ENCODE data around the gene LMF1. TPM values are rescaled to one million over a fixed set of nuclear protein-coding genes. Genes with fewer than 3 reads are reported as not detected.

The LMF1 gene
- total and polyA plus RNA-seq, 9 of the 15 experiments (the other 6 are each of a cell fraction or from before 2014, with no cell fraction given), result 0.11 to 1.6 (median 0.55) TPM; not detected in 1

GRCh38 chr16:942436-943060 is 28.2 kb downstream of the LMF1 start:
- Histone ChIP-seq H4K20me1 (replicated peaks; ENCODE audit: control insufficient read depth, insufficient read depth, low read length) (peaks cover 4% of the 10 kb centered on the region), H3K9ac (ENCODE audit: insufficient read depth in 1 of 2, low read depth in 2 of 2, low read length in 2 of 2) (no peak overlapping the region), H3K4me2 (ENCODE audit: insufficient read depth, low read length) (no peak overlapping the region), H3K9me1 (ENCODE audit: control insufficient read depth, insufficient read depth, low read length) (no peaks in the 10 kb centered on the region), H3K27me3 (ENCODE audit: control insufficient read depth in 2 of 2, insufficient read depth in 2 of 2, low read length in 2 of 2) (peaks cover 53 to 61% of the 10 kb centered on the region in 2 experiments), H3K9me3 (replicated peaks; ENCODE audit: control insufficient read depth, insufficient read depth, low read depth, low read length) (no peaks in the 10 kb centered on the region), H3K36me3 (ENCODE audit: control insufficient read depth, insufficient read depth, low read length) (no peaks in the 10 kb centered on the region), H3K4me1 (replicated peaks in 1 of 2; ENCODE audit: control insufficient read depth in 2 of 2, insufficient read depth in 2 of 2, low read length in 2 of 2) (peaks cover 0 to 10% of the 10 kb centered on the region in 2 experiments; a peak in 1 of 5 replicates), H2AFZ (ENCODE audit: low read depth, low read length) (no peak overlapping the region), H3K79me2 (ENCODE audit: control insufficient read depth, insufficient read depth, low read length) (no peaks in the 10 kb centered on the region), H3K27ac (ENCODE audit: extremely low read depth, low read depth, low read length) (no peak overlapping the region), H3K4me3 (no peak overlapping the region)
- ChIA-PET CTCF (ENCODE audit: low intra/inter-chr PET ratio) (no interaction called here), POLR2A (no interaction called here)
- BruUV-seq (replicated peaks), result no TSS peak
- 0% methylated on average over 4 of the region's 4 CpGs for WGBS (ENCODE audit: insufficient coverage, low coverage, missing lambda C conversion rate)
- no peak for ATAC-seq
- no peak for FAIRE-seq
- TF ChIP-seq CREM (IDR thresholded peaks at IDR 0.05; ENCODE audit: low read depth) (no peak), PHTF2 (CRISPR knock-in tag; IDR thresholded peaks at IDR 0.05) (no peak), ZHX1 (conservative IDR thresholded peaks at IDR 0.05; ENCODE audit: low read length) (no peak), JUN (IDR thresholded peaks at IDR 0.05; ENCODE audit: borderline replicate concordance, low read depth, low read length) (no peak), JUN (CRISPR knock-in tag; IDR thresholded peaks at IDR 0.05; ENCODE audit: borderline replicate concordance) (no peak)
- no peak for DNase-seq (ENCODE audit: extremely low read depth in 1 of 4, low spot score in 3 of 4)
- intact Hi-C loops (cut with micrococcal nuclease), result no loop called here
- in situ Hi-C loops (cut with MboI), result no loop called here

Data from K562 (cell line).